Measurements from ENCODE around the gene SDK1.

GRCh38 chr7:3847336-3847735, 546.3 kb downstream of the SDK1 start:
- no peak for TF ChIP-seq CTCF (IDR thresholded peaks at IDR 0.05 in 4 of 5, conservative IDR thresholded peaks at IDR 0.05 in 1 of 5)
- no peak for TF ChIP-seq POLR2A (IDR thresholded peaks at IDR 0.05)
